GM13977 (cell line): Measurements from ENCODE around the gene SLC41A3.

ENCODE experiments used
- DNase-seq: peaks from one replicate; pipeline ENCODE4 v3.0.0; 2012; ENCODE audit warnings: low spot score
- CTCF ChIP-seq: IDR thresholded peaks from 2 replicates; pipeline ENCODE4 v1.5.1; 2012; ENCODE audit warnings: mild to moderate bottlenecking, control low read depth; ENCODE audit not compliant: insufficient read depth; ENCODE audit errors: extremely low read depth, missing control alignments
- in situ Hi-C: fragments of 300-500 bp; cut with MboI; formaldehyde crosslinking; loops from one replicate; pipeline ENCODE4 v1.12.0; 2022; ENCODE audit warnings: low sequenced_read_pairs, low pct_unique_long_range_greater_than_20kb, mixed read lengths, inconsistent platforms; ENCODE audit not compliant: unreplicated experiment

SLC41A3 gene

GRCh38 chr3:126014252-126014651 lies 69.7 kb downstream of the SLC41A3 start:
- DNase-seq, result no peak
- no peak for TF ChIP-seq CTCF
- in situ Hi-C loops, result no loop called here

DNA sequence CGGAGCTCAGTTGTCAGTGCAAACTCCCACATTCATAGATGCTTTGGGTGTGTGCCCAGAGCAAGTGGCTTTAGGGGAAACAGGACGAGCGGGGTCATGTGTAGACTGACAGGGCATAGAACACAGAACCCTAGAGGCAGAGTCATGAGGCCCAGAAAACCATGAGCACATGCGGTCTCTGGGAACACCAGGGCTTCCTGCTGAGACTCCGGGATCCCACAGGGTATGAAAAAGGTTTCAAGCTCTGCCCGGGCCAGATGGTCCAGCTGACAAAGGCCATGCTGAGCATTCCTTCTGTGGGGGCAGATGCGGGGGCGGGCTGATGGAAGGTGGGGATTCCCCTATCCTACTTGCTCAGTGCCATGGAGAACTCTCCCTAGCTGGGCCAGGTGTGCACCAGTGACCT lies 70.2 kb downstream of the SLC41A3 start:
- TF ChIP-seq CTCF, result no peak
- no peak for DNase-seq
- in situ Hi-C loops, result no loop called here

DNA sequence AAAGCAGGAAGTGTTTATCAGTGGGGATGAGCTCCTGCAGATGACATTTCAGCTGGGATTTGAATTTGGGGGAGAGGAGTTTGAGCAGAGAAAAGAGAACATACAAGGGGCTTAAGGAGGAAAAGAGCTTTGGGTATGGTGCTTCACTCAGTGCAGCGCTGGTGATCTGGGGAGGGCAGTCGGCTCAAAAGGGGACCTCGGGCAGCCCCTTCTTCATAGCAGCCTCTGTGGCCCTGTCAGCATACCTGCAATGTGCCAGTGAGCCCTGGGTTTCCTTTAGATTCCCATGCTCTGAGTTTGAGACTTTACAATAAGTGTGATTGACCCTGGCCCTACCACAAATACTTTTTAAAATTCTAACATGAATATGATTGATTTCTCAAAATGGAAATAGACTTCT lies 74.7 kb downstream of the SLC41A3 start:
- TF ChIP-seq CTCF, result no peak
- no peak for DNase-seq
- in situ Hi-C loops, result no loop called here

DNA sequence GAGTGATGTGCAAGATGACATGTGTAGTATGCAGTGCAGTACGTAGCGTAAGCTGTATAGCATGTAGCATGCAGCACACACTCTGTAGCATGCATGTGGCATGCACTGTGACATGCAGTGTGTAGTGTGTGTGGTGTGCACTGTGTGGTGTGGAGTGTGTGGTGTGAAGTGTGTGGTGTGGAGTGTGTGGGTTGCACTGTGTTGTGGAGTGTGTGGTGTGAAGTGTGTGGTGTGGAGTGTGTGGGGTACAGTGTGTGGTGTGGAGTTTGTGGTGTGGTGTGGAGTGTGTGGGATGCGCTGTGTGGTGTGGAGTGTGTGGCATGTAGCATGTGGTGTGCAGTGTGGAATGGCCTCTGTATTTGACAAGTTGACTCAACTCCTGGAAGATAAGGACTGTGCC lies 75.7 kb downstream of the SLC41A3 start:
- TF ChIP-seq CTCF, result no peak
- DNase-seq, result no peak
- in situ Hi-C loops, result no loop called here

- peak; percentile 4 for DNase-seq
- in situ Hi-C loops, result no loop called here
- TF ChIP-seq CTCF, result no peak
Measured at GRCh38 chr3:126005951-126006350, 78.0 kb downstream of the SLC41A3 start.

GRCh38 chr3:126004692-126005091 lies 79.2 kb downstream of the SLC41A3 start:
- no peak for DNase-seq
- no peak for TF ChIP-seq CTCF
- in situ Hi-C loops, result no loop called here

- TF ChIP-seq CTCF, result no peak
- DNase-seq, result no peak
- in situ Hi-C loops, result no loop called here
Measured at GRCh38 chr3:126004217-126004616, 79.7 kb downstream of the SLC41A3 start.
